Esophagus squamous epithelium (tissue), 5 donors: ENCODE results near the gene HBP1. TPM values are rescaled to one million over a fixed set of nuclear protein-coding genes. Genes with fewer than 3 reads are reported as not detected.

Source experiments
- DNase-seq: peaks from one replicate; lab custom pipeline; 2025; lab: John Stamatoyannopoulos, UW
- H3K27ac ChIP-seq, 4 donors: fragments of 200-600 bp; sonication (generic); one replicate each; pipeline ENCODE4 v1.5.1; 2016 to 2019; ENCODE audit warnings: mild to moderate bottlenecking in 1 of 4
- H3K27me3 ChIP-seq, 4 donors: fragments of 200-600 bp; sonication (generic); 1 replicate in 3 of 4; 2 replicates in 1 of 4; pipeline versions ENCODE4 v1.5.1 to v1.6.0; 2017 to 2021; ENCODE audit warnings: antibody characterized with exemption in 1 of 4
- H3K36me3 ChIP-seq, 3 donors: fragments of 200-600 bp; sonication (generic); one replicate each; pipeline ENCODE4 v1.5.1; 2016 to 2019
- H3K4me1 ChIP-seq, 3 donors: fragments of 200-600 bp; sonication (generic); one replicate each; pipeline ENCODE4 v1.5.1; 2017 to 2019
- H3K4me3 ChIP-seq, 4 donors: fragments of 200-600 bp; sonication (generic); 1 replicate in 3 of 4; 2 replicates in 1 of 4; pipeline ENCODE4 v1.5.1; 2016 to 2019; ENCODE audit warnings: mild to moderate bottlenecking in 2 of 4, moderate library complexity in 1 of 4
- H3K9me3 ChIP-seq, 3 donors: fragments of 200-600 bp; sonication (generic); one replicate each; pipeline ENCODE4 v1.5.1; 2016 to 2019
- POLR2A ChIP-seq, 4 donors: fragments of 450-650 bp; IDR thresholded peaks; one replicate each; pipeline ENCODE4 v1.6.1; 2017; ENCODE audit warnings: antibody characterized with exemption in 4 of 4, mild to moderate bottlenecking in 4 of 4, moderate library complexity in 3 of 4
- WGBS, 2 donors: methylation state at CpG; one replicate each; pipeline ENCODE4 v1.1.5; 2018; 5-methylcytosine and 5-hydroxymethylcytosine counted together
- intact Hi-C: fragments of 100-400 bp; cut with DNase I; formaldehyde crosslinking; loops from one replicate; pipeline ENCODE4 v1.15.0; 2022
- total RNA-seq, 4 donors: library from RNA; depleted of rRNA; stranded (reverse); fragments of >200 nt; gene quantifications; one replicate each; pipeline ENCODE4 v1.1.0, GENCODE V29; 2016
- TF ChIP-seq, protein P1 (sequence below), 6 experiments: fragments of 450-650 bp in 4 of 6; fragments of 200-600 bp in 2 of 6; sonication (generic) in 2 of 6; IDR thresholded peaks; one replicate each; pipeline ENCODE4 v1.5.1; 2016 to 2019; ENCODE audit warnings: antibody characterized with exemption in 6 of 6, mild to moderate bottlenecking in 4 of 6, moderate library complexity in 4 of 6
- donor health status: DM: yes; HTN: yes; CAD: no.

Gene HBP1
- total RNA-seq, 4 donors from 2014 or later = 51.5 to 108 (median 69.7) TPM

DNA sequence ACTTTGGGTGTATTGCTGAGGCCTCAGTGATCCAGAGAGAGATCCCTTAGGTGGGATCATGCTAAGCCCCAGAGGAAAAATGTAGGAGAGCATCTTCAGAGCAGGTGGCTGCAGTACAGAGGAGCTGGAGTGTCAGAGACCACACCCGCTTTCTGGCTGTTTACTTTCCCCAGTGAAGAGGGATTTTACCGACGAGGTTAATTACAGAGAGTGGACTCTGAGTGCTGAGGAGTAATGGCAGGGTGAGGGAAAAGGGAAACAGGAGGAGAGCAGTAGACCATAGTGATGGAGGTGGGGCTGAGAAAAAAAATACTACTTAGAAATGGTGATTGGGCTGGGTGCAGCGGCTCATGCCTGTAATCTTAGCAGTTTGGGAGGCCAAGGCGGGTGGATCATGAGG lies 43.3 kb upstream of the HBP1 start:
- intact Hi-C loops = no loop called here
- WGBS, 2 donors = 75 to 76% methylated on average over 5 of the region's 5 CpGs
- no peak overlapping the region for H3K4me3 ChIP-seq
- H3K27me3 ChIP-seq = no peaks in the 10 kb centered on the region
- TF ChIP-seq, protein P1, sequence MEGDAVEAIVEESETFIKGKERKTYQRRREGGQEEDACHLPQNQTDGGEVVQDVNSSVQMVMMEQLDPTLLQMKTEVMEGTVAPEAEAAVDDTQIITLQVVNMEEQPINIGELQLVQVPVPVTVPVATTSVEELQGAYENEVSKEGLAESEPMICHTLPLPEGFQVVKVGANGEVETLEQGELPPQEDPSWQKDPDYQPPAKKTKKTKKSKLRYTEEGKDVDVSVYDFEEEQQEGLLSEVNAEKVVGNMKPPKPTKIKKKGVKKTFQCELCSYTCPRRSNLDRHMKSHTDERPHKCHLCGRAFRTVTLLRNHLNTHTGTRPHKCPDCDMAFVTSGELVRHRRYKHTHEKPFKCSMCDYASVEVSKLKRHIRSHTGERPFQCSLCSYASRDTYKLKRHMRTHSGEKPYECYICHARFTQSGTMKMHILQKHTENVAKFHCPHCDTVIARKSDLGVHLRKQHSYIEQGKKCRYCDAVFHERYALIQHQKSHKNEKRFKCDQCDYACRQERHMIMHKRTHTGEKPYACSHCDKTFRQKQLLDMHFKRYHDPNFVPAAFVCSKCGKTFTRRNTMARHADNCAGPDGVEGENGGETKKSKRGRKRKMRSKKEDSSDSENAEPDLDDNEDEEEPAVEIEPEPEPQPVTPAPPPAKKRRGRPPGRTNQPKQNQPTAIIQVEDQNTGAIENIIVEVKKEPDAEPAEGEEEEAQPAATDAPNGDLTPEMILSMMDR (IDR thresholded peaks at IDR 0.05) = no peak
- TF ChIP-seq POLR2A (IDR thresholded peaks at IDR 0.05) = no peak
- DNase-seq = no peak
- H3K36me3 ChIP-seq = no peaks in the 10 kb centered on the region
- H3K27ac ChIP-seq = no peak overlapping the region
- H3K4me1 ChIP-seq = no peaks in the 10 kb centered on the region
- H3K9me3 ChIP-seq = no peaks in the 10 kb centered on the region

DNA sequence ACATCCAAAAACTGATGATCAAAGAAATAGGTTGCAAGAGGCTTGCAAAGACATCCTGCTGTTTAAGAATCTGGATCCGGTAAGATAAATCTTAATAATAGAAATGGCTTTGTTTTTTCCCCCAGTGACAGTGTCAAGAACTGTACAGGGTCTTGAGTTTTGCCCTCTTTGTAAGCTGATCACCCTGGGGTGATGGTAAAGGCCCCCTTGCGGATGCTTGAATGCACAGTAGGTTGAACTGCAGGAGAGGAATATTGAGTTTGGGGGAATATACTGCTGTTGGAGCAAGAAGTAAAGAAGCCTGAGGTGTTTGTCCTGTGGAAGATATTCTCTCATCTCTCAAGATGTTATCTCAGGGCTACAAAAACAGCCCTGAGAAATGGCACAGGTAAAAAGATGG lies 40.6 kb upstream of the HBP1 start:
- WGBS, 2 donors = 88 to 94% methylated on average over 2 of the region's 2 CpGs
- TF ChIP-seq, protein P1 (IDR thresholded peaks at IDR 0.05) = no peak
- no peak for TF ChIP-seq POLR2A (IDR thresholded peaks at IDR 0.05)
- H3K4me1 ChIP-seq = no peaks in the 10 kb centered on the region
- H3K36me3 ChIP-seq = no peaks in the 10 kb centered on the region
- no peaks in the 10 kb centered on the region for H3K9me3 ChIP-seq
- no peak for DNase-seq
- H3K27ac ChIP-seq = no peak overlapping the region
- H3K4me3 ChIP-seq = no peak overlapping the region
- intact Hi-C loops = no loop called here
- no peaks in the 10 kb centered on the region for H3K27me3 ChIP-seq

DNA sequence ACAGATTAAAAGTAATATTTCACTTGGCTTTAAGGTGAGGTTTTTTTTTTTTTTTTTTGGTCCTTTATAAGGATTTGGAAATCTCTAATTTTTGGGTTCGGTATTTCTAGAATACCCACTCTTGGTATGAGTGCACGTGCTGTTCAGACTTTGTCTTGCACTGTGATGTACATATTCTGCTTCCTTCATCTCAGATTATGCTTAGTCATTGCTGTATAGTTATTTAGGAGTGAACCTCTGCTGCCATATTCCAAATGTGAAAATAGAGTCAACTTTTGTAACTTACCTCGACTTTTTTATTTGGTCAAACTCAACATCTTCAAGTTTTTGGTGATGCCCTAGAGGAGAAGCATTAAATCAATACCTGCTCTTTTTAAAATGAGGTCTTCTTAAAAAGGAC lies 40.1 kb upstream of the HBP1 start:
- TF ChIP-seq, protein P1 (IDR thresholded peaks at IDR 0.05) = no peak
- TF ChIP-seq POLR2A (IDR thresholded peaks at IDR 0.05) = no peak
- Histone ChIP-seq H3K27me3 (no peaks in the 10 kb centered on the region), H3K36me3 (no peaks in the 10 kb centered on the region), H3K4me3 (no peak overlapping the region), H3K27ac (no peak overlapping the region), H3K4me1 (no peaks in the 10 kb centered on the region), H3K9me3 (no peaks in the 10 kb centered on the region)
- WGBS, 2 donors = 86 to 88% methylated on average over 3 of the region's 3 CpGs
- intact Hi-C loops = no loop called here
- DNase-seq = no peak

- intact Hi-C loops = no loop called here
- 70 to 71% methylated on average over 6 of the region's 6 CpGs for WGBS, 2 donors
- no peaks in the 10 kb centered on the region for H3K36me3 ChIP-seq
- no peaks in the 10 kb centered on the region for H3K4me1 ChIP-seq
- H3K9me3 ChIP-seq = no peaks in the 10 kb centered on the region
- H3K27ac ChIP-seq = no peak overlapping the region
- no peak for DNase-seq
- H3K27me3 ChIP-seq = no peaks in the 10 kb centered on the region
- H3K4me3 ChIP-seq = no peak overlapping the region
- no peak for TF ChIP-seq POLR2A (IDR thresholded peaks at IDR 0.05)
- TF ChIP-seq, protein P1 (IDR thresholded peaks at IDR 0.05) = no peak
Measured at GRCh38 chr7:107130487-107131220, 38.1 kb upstream of the HBP1 start.

DNA sequence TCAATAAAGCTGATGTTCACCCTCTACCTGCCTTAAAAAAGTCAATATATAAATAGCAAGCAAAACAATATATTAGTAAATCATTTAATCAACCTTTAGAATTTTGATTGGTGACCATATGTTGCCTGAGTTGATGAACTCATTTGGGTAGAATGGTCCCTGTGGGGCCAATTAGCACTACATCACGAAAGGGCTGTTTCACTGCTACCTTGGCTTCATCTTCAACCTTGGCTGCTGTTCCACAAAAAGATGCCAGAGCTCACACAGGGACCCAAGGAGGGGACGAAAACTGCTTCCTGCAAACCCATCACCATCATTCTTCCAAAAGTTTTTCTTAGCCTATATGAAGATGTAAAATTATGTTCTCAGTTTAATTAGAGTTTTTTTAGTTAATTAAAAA lies 35.4 kb upstream of the HBP1 start:
- Histone ChIP-seq H3K27me3 (no peaks in the 10 kb centered on the region), H3K27ac (no peak overlapping the region), H3K4me1 (no peaks in the 10 kb centered on the region), H3K36me3 (no peaks in the 10 kb centered on the region), H3K9me3 (no peaks in the 10 kb centered on the region), H3K4me3 (no peak overlapping the region)
- intact Hi-C loops = no loop called here
- TF ChIP-seq, protein P1 (IDR thresholded peaks at IDR 0.05) = no peak
- no peak for TF ChIP-seq POLR2A (IDR thresholded peaks at IDR 0.05)
- no peak for DNase-seq
- 68 to 70% methylated on average over 2 of the region's 2 CpGs for WGBS, 2 donors
